H1 (cell line): ENCODE measurements around the gene RWDD1.

ENCODE experiments used
- CEBPB ChIP-seq: IDR thresholded peaks from 2 replicates; pipeline ENCODE4 v1.6.1; 2012; ENCODE audit warnings: low read depth, low read length
- CHD2 ChIP-seq: IDR thresholded peaks from 2 replicates; pipeline ENCODE4 v1.6.1; 2012; ENCODE audit warnings: low read length, improper control_type of control experiment
- EGR1 ChIP-seq: IDR thresholded peaks from 2 replicates; pipeline ENCODE4 v1.6.1; 2011; ENCODE audit warnings: low read depth, low read length, borderline replicate concordance
- EP300 ChIP-seq, 2 experiments: IDR thresholded peaks; 1 replicate in 1 of 2; 2 replicates in 1 of 2; pipeline ENCODE4 v1.6.1; 2011 to 2012; ENCODE audit warnings: low read depth in 2 of 2, low read length in 2 of 2, mild to moderate bottlenecking in 2 of 2, borderline replicate concordance in 1 of 2, inconsistent platforms in 1 of 2, moderate library complexity in 1 of 2
- EZH2 ChIP-seq: fragments of 200-600 bp; sonication (generic); IDR thresholded peaks from 2 replicates; pipeline ENCODE4 v1.7.1; 2012; ENCODE audit warnings: low read depth, mild to moderate bottlenecking, moderate library complexity, low read length, inconsistent platforms; ENCODE audit not compliant: severe bottlenecking
- HDAC2 ChIP-seq, 2 experiments: fragments of 300-600 bp in 1 of 2; sonication (generic) in 1 of 2; IDR thresholded peaks; 2 replicates each; pipeline ENCODE4 v1.6.1; 2011 to 2012; ENCODE audit warnings: low read depth in 2 of 2, low read length in 2 of 2, mild to moderate bottlenecking in 2 of 2, moderate library complexity in 2 of 2, borderline replicate concordance in 1 of 2, inconsistent platforms in 1 of 2
- HDAC6 ChIP-seq: IDR thresholded peaks from one replicate; pipeline ENCODE4 v1.7.1; 2012; ENCODE audit warnings: low read depth, mild to moderate bottlenecking, inconsistent platforms, low read length, moderate library complexity
- JUN ChIP-seq: IDR thresholded peaks from 2 replicates; pipeline ENCODE4 v1.6.1; 2011; ENCODE audit warnings: low read depth, mild to moderate bottlenecking, improper control_type of control experiment, low read length
- POLR2A ChIP-seq, 2 experiments: IDR thresholded peaks; 1 replicate in 1 of 2; 2 replicates in 1 of 2; pipeline ENCODE4 v1.6.1; 2011; ENCODE audit warnings: low read depth in 2 of 2, low read length in 2 of 2, mild to moderate bottlenecking in 2 of 2; ENCODE audit errors: control extremely low read depth in 1 of 2
- SIRT6 ChIP-seq: IDR thresholded peaks from one replicate; pipeline ENCODE4 v1.7.1; 2012; ENCODE audit warnings: low read length, inconsistent platforms
- SP1 ChIP-seq: IDR thresholded peaks from 2 replicates; pipeline ENCODE4 v1.6.1; 2011; ENCODE audit warnings: low read depth, low read length
- TAF1 ChIP-seq: IDR thresholded peaks from 2 replicates; pipeline ENCODE4 v1.6.1; 2011; ENCODE audit warnings: mild to moderate bottlenecking, low read depth, low read length
- YY1 ChIP-seq: IDR thresholded peaks from 2 replicates; pipeline ENCODE4 v1.6.1; 2011; ENCODE audit warnings: low read depth, mild to moderate bottlenecking, low read length
- TF ChIP-seq, protein P1 (sequence below), 3 experiments: IDR thresholded peaks; 1 replicate in 2 of 3; 2 replicates in 1 of 3; pipeline versions ENCODE4 v1.5.1 to v1.6.1; 2011; ENCODE audit warnings: low read length in 3 of 3, mild to moderate bottlenecking in 3 of 3, inconsistent platforms in 2 of 3, low read depth in 1 of 3, moderate library complexity in 1 of 3; ENCODE audit not compliant: insufficient read depth in 1 of 3; ENCODE audit errors: control extremely low read depth in 1 of 3

DNA sequence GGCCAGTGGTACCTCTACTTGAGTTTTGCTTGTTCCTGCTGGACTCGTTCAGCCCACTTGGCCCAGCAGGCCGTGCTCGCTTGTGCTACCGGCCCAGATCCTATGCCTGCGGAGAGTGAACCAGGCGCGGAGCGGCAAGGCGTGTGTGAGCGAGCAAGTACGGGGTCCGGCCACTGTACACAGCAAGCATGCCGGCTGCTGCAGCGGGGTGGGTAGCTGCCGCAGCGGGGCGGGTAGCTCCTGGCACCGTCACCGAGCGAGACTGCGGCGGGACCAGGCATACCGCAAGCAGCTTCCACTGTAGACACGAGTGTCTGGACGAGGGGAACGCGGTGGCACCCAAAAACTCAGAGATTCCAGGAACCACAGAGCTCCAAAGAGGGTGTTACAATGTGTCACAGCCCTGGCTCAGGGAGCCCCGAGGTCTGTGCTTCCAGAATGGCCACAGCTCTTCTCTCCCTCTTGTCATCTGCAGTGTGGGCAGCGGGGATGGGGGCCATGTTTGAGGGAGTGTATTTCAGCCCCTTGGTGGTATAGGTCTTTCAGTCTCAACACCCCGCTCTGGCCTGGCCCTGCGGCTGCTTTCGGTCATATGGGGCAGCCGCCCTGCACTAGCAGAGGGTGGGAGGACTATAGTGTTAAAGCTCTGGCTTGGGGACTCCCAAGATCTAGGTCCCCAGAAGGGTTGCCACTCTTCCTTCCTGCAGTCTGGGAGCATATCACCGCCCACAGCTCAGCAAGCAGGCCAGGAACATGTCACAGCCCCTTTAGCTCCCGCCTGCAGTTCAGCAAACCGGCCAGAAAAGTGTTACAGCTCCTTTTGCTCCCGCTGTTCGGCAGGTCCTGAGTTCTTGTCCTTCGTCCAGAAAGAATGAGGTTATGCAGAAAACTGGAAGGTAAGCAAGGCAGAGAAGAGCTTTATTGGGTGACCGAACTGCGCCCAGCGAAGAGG, 6.1 kb upstream of the RWDD1 start:
- TF ChIP-seq EP300 (IDR thresholded peaks at IDR 0.05; ENCODE audit: borderline replicate concordance in 1 of 2, low read depth in 2 of 2, low read length in 2 of 2) (no peak), CEBPB (no peak), SP1 (no peak), YY1 (no peak), TAF1 (no peak), POLR2A (IDR thresholded peaks at IDR 0.05; ENCODE audit: control extremely low read depth in 1 of 2, low read depth in 2 of 2, low read length in 2 of 2) (no peak), EZH2 (no peak), HDAC6 (no peak), JUN (no peak), HDAC2 (IDR thresholded peaks at IDR 0.05; ENCODE audit: borderline replicate concordance in 1 of 2, low read depth in 2 of 2, low read length in 2 of 2) (no peak), EGR1 (no peak), CHD2 (no peak), SIRT6 (no peak)
- TF ChIP-seq, protein P1, sequence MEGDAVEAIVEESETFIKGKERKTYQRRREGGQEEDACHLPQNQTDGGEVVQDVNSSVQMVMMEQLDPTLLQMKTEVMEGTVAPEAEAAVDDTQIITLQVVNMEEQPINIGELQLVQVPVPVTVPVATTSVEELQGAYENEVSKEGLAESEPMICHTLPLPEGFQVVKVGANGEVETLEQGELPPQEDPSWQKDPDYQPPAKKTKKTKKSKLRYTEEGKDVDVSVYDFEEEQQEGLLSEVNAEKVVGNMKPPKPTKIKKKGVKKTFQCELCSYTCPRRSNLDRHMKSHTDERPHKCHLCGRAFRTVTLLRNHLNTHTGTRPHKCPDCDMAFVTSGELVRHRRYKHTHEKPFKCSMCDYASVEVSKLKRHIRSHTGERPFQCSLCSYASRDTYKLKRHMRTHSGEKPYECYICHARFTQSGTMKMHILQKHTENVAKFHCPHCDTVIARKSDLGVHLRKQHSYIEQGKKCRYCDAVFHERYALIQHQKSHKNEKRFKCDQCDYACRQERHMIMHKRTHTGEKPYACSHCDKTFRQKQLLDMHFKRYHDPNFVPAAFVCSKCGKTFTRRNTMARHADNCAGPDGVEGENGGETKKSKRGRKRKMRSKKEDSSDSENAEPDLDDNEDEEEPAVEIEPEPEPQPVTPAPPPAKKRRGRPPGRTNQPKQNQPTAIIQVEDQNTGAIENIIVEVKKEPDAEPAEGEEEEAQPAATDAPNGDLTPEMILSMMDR (IDR thresholded peaks at IDR 0.05; ENCODE audit: control extremely low read depth in 1 of 3, insufficient read depth in 1 of 3, low read depth in 1 of 3, low read length in 3 of 3): no peak
